Nephron progenitor cell (in vitro differentiated cells): ENCODE measurements around the gene TTF2.
A peak's percentile ranks its signal among the peaks of the same experiment; 100 is the strongest.

Experiments used
- DNase-seq: peaks from one replicate; pipeline ENCODE4 v3.0.0; 2021
- H3K27ac Mint-ChIP-seq: 2 replicates; pipeline ENCODE4 v1.8.0; 2021; ENCODE audit warnings: mild to moderate bottlenecking, moderate library complexity, mixed read lengths
- H3K27me3 Mint-ChIP-seq: 2 replicates; pipeline ENCODE4 v1.8.0; 2021; ENCODE audit warnings: mild to moderate bottlenecking, low read depth, mixed read lengths; ENCODE audit not compliant: poor library complexity
- H3K36me3 Mint-ChIP-seq: 2 replicates; pipeline ENCODE4 v1.8.0; 2021; ENCODE audit warnings: low read depth, mixed read lengths
- H3K4me1 Mint-ChIP-seq: 2 replicates; pipeline ENCODE4 v1.8.0; 2021; ENCODE audit warnings: mixed read lengths
- H3K4me3 Mint-ChIP-seq: 2 replicates; pipeline ENCODE4 v1.8.0; 2021; ENCODE audit warnings: mild to moderate bottlenecking, moderate library complexity, mixed read lengths
- H3K9me3 Mint-ChIP-seq: 2 replicates; pipeline ENCODE4 v1.8.0; 2021; ENCODE audit warnings: mild to moderate bottlenecking, moderate library complexity, mixed read lengths
- CTCF ChIP-seq: fragments of 200-600 bp; sonication (generic); IDR thresholded peaks from 2 replicates; pipeline ENCODE4 v1.5.0; 2021; ENCODE audit warnings: antibody characterized with exemption

Gene TTF2

GRCh38 chr1:117059334-117059677 is 820 bp upstream of the TTF2 start:
- Mint-ChIP-seq H3K4me3 (no peak overlapping the region), H3K9me3 (no peaks in the 10 kb centered on the region)
- DNase-seq: no peak

GRCh38 chr1:117060441-117061317 is 553 bp downstream of the TTF2 start:
- peak overlapping the region; percentile 91 for H3K27ac Mint-ChIP-seq

More at GRCh38 chr1:117059334-117059677, 820 bp upstream of the TTF2 start:
- no peak overlapping the region for H3K27ac Mint-ChIP-seq
- H3K36me3 Mint-ChIP-seq: peaks cover 11% of the 10 kb centered on the region
- H3K4me1 Mint-ChIP-seq: peaks cover 45% of the 10 kb centered on the region
- H3K27me3 Mint-ChIP-seq: no peaks in the 10 kb centered on the region
- TF ChIP-seq CTCF: no peak

DNA sequence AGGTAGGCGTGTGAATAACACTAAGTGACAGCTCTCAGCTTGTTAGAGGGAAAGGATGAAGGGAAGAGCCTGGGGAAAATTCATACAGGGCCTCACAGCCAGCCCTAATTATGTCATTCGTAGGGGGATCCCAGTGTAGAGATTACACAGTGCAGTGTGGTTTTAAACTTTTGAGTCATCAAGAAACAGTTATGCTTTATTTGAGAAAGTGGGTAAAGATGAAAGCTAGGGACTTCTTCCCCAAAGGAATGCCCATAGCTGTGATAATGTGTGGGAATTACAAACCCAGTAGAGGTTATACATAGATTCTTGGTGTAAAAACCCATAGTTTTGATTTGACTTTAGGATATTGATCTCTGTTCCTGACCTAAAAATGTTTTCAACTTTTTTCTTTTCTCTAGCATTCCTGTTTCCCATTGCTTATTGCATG is 1.9 kb downstream of the TTF2 start:
- H3K27me3 Mint-ChIP-seq: no peaks in the 10 kb centered on the region
- peaks cover 11% of the 10 kb centered on the region for H3K36me3 Mint-ChIP-seq
- TF ChIP-seq CTCF: no peak
- H3K9me3 Mint-ChIP-seq: no peaks in the 10 kb centered on the region
- DNase-seq: no peak
- peaks cover 45% of the 10 kb centered on the region for H3K4me1 Mint-ChIP-seq
- no peak overlapping the region for H3K4me3 Mint-ChIP-seq
- H3K27ac Mint-ChIP-seq: no peak overlapping the region

More at GRCh38 chr1:117060441-117061317, 553 bp downstream of the TTF2 start:
- H3K27me3 Mint-ChIP-seq: no peaks in the 10 kb centered on the region
- no peak for TF ChIP-seq CTCF
- H3K4me3 Mint-ChIP-seq: no peak overlapping the region
- peaks cover 45% of the 10 kb centered on the region for H3K4me1 Mint-ChIP-seq
- H3K36me3 Mint-ChIP-seq: peaks cover 11% of the 10 kb centered on the region
- no peaks in the 10 kb centered on the region for H3K9me3 Mint-ChIP-seq
- DNase-seq: no peak

DNA sequence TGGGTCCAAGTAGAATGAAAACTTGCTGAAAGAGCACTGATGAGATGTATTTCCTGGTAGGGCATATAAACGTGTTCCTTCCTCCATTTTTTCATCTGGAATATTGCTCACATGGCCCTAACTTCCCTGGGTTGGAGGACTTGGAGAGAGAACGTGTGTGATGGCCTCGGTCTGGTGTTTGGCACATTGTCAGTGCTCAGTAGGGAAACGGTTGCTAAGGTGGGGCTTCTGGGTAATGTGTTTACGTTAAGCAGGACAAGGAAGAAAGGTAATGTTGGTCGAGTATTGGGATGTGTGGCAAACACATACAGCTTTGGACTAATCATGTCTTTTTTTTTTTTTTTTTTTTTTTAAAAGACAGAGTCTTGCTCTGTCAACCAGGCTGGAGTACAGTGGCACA is 6.2 kb downstream of the TTF2 start:
- DNase-seq: no peak
- H3K9me3 Mint-ChIP-seq: no peaks in the 10 kb centered on the region
- TF ChIP-seq CTCF: no peak
- H3K4me1 Mint-ChIP-seq: peaks cover 26% of the 10 kb centered on the region
- no peak overlapping the region for H3K4me3 Mint-ChIP-seq
- H3K27ac Mint-ChIP-seq: peak overlapping the region; percentile 82
- H3K27me3 Mint-ChIP-seq: no peaks in the 10 kb centered on the region
- H3K36me3 Mint-ChIP-seq: peaks cover 11% of the 10 kb centered on the region

DNA sequence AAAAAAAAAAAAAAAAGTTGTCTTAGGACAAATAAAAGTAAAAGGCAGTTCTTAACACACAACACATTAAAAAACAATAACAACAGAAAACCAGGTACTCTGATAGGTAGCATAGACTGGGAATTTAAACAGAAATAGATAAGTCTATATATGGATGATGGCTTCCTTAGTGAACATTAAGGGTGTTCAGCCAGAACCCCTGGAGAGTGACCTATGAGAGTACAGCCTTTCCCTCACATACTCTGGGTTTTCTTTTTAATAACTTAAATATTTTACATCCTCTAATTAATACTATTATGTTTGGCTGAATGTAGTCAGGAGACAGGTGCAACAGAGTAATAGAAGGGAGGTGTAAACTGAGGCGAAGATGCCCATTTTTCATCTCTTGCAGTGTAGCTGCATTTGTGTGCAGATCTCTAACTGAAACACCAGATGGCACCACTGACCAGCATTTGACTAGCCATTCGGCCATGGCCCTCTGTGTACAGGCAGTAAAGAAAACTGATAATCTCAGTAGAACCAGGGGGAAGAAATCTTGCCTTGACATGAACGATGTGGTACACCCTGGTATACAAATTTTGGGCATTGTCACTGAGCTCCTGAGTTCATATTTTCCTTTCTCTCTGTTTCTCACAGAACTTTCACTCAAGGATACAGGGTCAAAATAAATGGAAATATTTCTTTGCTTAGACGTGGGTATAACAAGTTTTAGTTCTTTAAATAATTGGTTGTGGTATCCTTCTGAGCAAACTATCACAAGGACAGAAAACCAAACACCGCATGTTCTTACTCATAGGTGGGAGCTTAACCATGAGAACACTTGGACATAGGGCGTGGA is 7.6 kb downstream of the TTF2 start:
- no peak overlapping the region for H3K27ac Mint-ChIP-seq
- peaks cover 16% of the 10 kb centered on the region for H3K36me3 Mint-ChIP-seq
- no peaks in the 10 kb centered on the region for H3K9me3 Mint-ChIP-seq
- no peak overlapping the region for H3K4me3 Mint-ChIP-seq
- peaks cover 16% of the 10 kb centered on the region for H3K4me1 Mint-ChIP-seq
- H3K27me3 Mint-ChIP-seq: no peaks in the 10 kb centered on the region
- peak; percentile 56 for DNase-seq
- TF ChIP-seq CTCF: peak; percentile 83
